Cortex of kidney (tissue), 1 donor: ENCODE data around the gene OR52K2.
"Not testable (repeated sequence)": the region's sequence is repeated elsewhere in the genome, so short reads cannot be mapped to it uniquely, and the experiment has no call there.

Experiments used
- DNase-seq: peaks from one replicate; lab custom pipeline; 2025; lab: John Stamatoyannopoulos, UW

The OR52K2 gene

DNA sequence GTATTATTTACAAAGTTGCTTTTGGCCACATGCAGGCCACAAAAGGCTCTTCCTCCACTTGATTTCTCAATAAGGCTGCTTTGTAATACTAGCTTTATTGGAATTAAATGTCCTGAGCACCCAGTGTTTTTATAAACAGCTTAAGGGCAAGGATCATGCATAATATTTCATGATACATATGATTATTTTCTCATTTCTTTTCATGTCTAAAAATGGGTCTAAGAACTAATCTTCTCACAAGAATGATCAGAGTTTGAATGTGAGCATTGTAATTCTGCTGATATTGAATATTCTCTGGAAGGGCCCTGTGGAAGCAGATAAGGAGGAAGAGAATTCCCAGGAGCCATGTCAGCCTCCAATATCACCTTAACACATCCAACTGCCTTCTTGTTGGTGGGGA lies at the start of gene OR52K2:
TSS of gene OR52K2 (plus strand) at position 301 of the 400 bp plus-strand sequence. CDS start at position 346, 45 bp downstream.
- DNase-seq = no peak

DNA sequence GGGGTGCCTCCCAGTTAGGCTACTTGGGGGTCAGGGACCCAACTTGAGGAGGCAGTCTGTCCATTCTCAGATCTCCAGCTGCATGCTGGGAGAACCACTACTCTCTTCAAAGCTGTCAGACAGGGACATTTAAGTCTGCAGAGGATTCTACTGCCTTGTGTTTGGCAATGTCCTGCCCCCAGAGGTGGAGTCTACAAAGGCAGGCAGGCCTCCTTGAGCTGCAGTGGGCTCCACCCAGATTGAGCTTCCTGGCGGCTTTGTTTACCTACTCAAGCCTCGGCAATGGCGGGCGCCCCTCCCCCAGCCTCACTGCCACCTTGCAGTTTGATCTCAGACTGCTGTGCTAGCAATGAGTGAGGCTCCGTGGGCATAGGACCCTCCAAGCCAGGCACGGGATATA lies 42.9 kb upstream of the OR52K2 start:
- DNase-seq = not testable (repeated sequence)

DNA sequence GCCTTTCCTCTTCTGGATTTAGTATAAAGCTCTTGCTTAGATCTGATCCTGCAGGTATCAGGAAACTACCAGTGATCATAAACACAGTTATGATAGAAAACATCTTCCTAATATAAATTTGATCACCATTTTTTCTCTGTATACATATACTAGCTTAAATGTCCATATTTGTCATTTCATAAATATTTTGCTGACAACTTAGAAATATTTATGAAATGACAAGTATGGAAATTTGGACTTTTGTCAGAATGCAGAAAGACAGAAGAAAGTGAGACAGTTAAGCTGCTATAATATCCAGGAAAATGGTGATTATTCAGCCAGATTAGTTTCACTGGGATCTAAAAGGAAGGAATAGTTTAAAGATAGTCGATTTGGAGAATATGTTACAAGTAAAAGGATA lies 32.8 kb upstream of the OR52K2 start:
- DNase-seq = no peak

DNA sequence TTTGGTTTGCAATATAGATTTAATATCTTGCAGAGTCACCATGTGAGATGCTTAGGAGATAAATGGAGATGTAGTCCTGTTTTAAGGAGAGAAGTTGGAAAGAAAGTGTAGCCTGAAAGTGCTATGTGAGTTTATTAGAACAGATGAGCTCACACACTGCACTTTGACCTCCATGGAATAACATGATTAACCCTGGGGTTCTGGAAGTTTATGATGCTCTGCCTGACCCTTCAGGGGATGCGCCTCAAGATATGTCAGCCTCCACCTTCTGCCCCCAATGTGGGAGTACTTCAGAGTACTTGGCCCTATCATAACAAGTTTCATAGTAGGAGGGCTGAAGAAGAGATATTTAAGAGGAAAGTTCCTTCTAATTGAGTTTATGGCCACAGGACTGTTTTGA lies 32.3 kb upstream of the OR52K2 start:
- no peak for DNase-seq

DNA sequence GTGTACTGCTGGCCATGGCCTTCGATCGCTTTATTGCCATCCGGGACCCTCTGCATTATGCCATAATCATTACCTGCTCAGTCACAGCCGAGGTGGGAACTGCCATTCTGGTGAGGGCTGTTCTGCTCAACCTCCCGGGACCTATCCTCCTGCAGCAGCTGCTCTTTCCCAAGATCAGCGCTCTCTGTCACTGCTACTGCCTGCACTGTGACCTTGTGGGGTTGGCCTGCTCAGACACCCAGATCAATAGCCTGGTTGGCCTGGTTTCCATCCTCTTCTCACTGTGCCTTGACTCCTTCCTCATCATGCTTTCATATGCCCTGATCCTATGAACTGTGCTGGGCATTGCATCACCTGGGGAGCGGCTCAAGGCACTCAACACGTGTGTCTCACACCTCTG lies 30.7 kb upstream of the OR52K2 start:
- DNase-seq = no peak

DNA sequence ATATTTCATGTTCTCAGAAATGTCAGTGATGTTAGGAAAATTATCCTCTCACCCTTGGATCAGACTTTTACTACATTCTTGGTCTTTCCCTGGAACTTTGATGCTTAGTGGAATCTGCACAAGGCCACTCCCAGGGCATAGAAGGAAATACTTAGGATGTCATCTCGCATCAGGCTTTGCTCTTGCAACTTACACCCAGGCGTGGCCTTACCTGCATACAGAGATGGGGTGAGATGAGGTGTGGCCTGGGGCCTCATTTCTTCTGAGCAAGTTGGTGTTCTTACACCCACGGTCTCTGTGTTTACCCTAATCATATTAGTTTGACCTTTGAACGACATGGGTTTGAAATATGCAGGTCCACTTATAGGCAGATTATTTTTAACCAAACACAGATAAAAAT lies 19.0 kb upstream of the OR52K2 start:
- no peak for DNase-seq

DNA sequence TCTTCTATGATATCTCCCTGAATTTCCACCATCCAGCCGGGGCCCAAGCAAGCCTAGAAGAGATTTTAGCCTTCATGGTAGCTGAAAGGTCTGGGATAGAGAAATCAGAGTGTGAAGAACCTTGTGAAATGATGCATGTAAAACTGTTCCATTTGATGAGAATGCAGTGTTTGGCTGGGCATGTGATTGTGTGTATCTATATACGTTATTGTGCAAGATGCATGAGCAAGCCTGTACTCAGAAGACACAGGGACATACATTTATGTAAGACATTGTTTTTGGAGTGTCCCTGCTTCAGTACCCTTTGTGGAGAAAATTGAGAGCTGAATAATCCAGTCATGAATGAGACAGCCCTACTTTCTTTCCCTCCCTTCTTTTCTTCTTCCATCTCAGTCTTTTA lies 15.2 kb upstream of the OR52K2 start:
- no peak for DNase-seq

DNA sequence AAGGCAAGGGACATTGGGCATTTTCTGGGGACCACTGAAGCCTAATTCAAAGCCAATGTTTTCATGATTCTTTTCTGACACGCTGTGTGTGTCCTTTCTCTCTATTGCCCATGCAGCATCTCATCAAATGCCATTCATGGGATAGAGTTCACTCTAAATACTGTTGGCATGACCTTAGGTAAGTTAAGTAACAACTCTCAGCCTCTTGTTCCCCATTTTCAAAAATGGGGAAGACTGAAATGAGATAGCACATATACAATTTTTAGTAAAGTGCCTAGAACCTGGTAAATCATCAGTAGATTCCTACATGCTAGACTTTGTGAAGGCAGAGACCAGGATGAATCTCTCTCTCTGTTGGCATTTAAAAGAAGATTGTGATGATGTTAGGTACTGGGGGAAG lies 12.7 kb upstream of the OR52K2 start:
- DNase-seq = no peak

DNA sequence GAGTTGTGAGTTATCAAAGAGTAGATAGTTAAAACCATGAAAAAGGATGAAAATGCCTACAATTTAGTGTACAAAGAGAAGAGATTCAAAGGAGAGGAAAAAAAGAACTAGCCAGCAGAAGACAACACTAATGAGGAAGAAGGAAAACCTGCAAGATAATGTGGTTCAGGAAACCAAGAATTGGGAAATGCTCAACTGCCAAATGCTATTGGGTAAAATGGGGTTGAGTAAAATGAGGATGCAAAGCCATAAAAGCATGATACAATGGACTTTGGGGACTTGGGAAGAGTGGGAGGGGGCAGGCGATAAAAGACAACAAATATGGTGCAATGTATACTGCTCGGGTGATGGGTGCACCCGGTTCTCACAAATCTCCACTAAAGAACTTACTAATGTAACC lies 7.6 kb upstream of the OR52K2 start:
- no peak for DNase-seq

DNA sequence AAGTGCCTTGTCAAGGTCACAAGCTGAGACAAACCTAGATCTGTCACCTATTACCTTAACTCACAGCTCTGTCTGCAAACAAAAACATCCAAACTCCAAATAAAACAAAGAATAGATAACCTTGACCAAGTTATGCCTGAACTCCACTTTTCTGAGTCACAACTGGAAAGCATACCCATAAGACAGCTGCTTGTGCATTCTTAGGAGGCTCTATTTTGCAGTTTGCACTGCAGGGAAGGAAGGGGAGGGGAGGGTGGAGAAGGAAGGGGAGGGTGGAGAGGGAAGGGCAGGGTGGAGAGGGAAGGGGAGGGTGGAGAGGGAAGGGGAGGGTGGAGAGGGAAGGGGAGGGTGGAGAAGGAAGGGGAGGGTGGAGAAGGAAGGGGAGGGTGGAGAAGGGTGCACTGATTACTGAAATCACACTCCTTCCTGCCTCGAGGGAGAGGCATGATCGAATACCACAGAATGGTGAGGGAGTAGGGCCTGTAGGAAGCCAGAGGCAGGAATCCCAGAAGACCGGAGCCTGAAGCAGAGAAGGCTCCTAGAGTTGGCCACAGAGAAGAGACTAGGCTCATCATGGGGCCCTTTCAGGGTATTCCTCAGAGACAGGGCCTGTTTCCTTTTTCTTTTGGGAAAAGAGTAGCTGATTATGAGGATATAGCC lies 5.7 kb upstream of the OR52K2 start:
- no peak for DNase-seq

DNA sequence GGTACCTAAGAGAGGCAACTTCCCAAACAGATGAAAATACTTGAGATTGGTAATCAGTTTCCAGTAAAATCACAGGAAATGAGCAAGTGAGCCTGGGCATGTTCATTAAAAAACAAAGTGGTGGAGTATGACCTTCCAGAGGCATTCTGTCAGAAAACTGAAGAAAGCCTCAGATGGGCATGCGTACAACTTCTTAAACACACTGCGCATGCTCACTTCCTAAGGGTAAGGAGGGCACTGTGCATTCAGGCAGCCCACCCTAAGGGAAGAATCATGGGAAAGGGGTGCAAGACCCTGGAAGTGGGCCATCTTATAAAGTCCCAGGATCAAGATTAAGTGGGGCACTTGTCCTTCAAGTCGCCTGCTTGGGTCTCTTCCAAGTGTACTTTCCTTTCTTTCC lies 4.0 kb downstream of the OR52K2 start:
- no peak for DNase-seq

DNA sequence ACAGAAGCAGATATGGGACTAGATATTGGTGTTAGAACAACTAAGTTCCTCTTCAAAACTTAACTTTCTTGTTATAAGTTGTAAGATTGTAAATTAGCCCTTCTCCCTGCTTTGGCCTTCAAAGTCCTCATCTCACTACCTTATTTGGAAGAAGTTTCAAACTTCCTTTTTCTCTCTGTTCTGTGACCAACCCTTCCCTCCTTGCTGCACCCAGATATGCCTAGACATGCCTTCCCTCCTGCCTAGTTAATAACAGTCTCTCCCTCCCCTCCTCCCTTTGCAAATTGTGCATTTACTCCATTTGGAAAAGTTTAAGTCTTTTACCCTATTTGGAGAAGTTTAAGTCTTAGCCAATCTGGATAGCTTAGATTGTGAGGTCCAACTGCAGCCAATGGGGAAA lies 4.9 kb downstream of the OR52K2 start:
- DNase-seq = no peak

DNA sequence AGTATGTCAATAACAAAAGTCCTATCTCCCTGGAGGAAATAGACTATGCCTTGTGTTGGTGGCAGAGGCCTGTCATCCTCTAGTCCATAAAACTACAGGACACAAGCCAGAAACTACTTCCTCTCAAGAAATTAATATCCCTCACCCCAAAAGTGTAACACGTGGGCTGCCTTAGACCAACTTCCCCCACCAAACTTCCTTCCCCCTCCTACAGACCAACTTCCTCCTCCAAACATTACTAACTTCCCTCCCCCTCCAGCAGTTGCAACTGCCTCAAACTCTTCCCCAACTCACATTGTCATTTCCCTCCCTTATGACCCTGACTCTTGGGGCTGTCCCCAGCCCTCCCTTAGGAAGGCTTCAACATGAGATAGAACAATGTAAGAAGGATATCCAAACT lies 6.3 kb downstream of the OR52K2 start:
- no peak for DNase-seq

DNA sequence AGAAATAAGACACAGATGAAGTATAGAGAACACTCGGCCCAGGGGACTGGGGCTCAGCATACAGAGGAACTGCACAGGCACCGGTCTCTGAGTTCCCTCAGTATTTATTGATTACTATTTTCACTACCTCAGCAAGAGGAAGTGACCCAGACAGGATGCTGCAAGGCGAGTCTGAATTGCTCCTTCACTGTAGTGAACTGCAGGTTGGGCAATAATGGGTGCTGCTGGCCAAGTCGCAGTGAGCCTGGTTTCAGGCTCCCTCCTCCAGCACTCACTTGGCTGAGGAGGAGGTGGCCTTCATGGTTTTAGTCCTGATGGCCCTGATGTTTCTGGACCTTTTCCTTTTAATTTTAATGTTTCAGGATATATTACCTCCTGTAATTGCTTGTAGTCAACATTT lies 10.4 kb downstream of the OR52K2 start:
- no peak for DNase-seq

DNA sequence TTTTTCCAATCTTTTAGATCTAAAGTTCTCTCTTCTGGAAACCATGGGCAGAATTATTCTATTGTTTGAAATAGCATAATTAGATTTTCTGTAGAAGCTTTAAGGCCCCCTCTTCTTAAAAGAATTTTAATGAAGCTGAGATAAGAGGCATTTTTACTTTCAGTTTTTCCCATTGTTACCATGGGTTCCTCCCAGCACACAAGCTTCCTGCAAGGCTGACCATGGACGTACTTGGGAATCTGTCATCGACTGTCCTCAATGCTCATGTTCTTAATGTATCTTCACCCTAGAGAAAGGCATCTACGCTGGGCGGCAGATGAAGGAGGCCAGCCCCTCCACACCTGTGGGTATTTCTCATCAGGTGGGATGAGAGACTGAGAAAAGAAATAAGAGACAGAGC lies 11.1 kb downstream of the OR52K2 start:
- no peak for DNase-seq

DNA sequence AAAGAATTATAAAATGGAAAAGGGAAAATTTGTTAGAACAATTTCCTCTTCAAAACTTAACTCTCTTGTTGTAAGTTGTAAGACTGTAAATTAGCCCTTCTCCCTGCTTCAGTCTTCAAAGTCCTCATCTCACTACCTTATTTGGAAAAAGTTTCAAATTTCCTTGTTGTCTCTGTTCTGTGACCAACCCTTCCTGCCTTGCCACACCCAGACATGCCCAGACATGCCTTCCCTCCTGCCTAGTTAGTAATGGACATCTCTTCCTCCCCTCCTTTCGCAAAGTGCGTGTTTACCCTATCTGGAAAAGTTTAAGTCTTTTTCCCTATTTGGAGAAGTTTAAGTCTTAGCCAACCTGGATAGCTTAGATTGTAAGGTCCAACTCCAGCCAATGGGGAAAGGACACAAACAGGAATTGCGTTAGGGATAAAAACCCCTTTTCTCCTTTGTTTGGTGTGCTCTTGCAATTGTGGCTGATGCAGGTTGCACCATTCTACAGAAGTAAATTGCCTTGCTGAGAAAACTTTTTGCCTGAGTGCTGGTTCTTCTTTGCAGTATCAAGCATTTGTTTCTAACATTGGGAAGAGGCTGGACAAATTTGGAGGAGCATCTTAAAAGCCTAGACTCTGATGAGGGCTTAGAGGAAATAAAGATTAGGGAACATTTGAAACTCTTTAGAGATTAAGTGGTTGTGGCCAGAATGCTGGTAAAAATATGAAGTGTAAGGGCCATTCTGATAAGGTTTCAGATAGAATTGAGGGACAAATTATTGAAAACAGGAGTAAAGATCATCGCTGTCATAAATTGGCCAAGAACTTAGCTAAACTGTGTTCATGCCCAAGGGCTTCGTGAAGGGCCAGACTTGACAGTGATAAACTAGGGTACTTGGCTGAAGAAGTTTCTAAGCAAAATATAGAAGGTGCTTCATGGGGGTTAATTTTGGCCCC lies 15.4 kb downstream of the OR52K2 start:
- no peak for DNase-seq

DNA sequence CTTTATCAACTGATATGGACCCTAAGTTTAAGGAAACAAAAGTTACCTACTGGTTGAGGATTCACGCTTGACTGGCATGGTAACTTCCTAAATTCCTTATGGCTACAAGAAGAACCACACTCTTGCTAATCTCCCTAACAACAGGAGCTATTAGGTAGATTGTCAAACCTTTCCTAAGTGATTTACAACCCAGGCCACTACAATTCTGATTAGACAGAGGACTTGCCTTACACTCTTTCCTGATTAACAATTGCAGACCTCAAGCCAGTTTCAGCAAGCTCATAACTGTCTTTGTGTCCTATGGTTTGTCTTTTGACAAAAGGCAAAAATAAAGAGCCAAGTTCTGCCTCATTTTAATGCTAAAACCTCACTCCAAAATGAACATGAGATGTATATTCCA lies 16.3 kb downstream of the OR52K2 start:
- DNase-seq = no peak

DNA sequence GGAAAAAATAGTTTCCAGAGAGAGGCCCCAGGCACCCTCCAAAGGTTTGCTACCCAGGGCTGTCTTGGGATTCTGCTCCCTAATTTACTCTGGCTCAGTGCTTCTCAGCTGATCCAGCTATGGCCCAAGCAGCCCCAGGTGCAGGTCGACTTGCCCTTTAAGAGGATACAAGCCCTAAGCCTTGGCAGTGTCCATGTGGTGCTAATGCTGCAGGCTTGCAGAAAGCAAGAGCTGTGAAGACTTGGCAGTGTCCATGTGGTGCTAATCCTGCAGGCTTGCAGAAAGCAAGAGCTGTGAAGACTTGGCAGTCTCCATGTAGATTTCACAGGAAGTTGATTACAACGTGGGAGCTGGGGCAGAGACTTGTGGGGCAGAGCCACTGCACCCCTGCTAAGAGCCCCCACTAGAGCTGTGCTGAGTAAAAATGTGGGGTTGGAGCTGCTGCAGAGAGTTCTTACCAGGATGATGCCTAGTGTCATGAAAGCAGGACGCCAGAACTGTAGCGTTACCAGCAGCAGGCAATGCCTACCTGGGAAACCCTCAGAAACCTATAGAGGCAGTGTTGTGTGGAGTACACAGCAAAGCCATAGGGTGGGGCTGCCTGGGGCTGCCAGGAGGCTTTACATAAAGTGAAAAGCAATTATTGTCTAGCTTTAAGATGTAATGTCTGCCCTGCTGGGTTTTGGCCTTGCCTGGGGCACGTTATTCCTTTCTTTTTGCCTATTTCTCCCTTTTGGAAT lies 17.2 kb downstream of the OR52K2 start:
- DNase-seq = no peak

DNA sequence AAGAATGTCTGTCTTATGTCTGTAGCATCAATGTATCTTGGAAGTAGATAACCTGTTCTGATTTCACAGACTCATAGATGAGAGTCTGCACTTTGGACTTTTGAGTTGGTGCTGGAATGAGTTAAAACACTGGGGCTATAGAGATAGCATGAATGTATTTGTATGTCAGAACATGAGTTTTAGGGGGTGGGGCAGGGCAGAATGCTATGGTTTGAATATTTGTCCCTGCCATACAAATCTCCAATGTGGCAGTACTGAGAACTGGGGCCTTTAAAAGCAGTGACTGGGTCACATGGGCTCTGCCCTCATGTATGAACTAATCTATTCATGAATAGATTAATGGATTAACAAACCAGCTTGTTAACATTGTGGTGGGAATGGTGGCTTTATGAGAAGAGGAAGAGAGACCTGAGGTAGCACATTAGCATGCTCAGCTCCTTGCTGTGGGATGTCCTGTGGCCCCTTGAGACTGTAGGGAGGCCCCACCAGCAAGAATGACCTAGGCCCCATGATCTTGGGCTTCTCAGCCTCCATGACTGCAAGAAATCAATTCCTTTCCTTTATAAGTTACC lies 17.9 kb downstream of the OR52K2 start:
- no peak for DNase-seq

DNA sequence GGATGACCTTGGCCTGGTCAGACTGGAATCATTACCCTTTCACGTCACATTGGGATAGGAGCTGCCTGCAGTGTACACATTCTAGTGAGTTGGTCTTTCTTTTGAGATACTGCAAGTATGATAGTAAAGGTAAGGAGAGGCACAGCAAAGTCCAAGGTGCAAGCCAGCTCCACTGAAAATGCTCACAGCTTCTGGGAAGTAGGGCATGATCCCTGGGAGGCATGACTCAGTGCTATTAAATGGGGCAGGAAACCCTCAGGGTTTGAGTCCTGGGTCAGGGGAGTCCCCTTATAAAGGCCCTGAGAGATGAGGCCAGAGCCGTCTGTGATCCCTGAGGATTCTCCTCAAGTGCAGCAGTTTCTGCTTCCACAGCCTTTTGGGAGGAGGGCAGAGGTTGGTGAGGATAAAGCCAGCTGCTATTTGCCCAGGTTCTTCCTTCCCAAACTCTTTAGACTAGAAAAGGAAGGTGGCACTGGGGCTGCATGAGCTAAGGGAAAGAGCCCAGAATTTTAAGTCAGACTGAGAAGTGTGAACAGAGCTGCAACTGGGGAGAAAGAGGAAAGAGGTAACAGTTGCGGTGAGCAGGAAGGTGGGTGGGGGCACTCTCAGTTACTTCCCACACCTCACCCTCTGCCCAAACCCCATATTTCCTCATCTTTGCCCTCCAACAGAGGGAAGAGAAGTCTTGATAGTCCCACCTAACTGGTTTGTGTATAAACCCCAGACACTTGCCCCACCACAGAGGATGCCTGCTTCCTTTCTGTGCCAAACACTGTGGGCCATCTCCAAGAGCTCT lies 18.9 kb downstream of the OR52K2 start:
- no peak for DNase-seq

DNA sequence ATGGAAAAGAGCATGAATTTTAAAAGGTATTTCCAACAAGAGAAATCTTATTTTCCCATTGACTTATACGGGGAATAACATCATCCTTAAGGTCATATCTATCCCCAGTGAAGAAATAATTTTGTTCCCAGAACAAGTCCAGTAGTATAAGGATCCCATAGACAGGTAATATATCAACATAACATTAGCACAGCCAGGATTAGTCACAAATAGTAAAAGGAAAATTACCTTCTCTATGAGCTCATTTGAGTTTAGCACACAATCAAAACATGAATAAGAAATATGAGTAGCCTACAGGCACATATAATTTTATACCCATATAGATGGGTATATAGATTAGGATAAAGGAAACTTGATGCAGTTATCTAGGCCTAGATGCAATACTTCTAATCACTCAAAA lies 30.5 kb downstream of the OR52K2 start:
- DNase-seq = no peak
